Lower leg skin (tissue), 4 donors: Measurements from ENCODE around the gene PCYT2. TPM values are rescaled to one million over a fixed set of nuclear protein-coding genes. Genes with fewer than 3 reads are reported as not detected.

ENCODE experiments used
- DNase-seq, 2 donors: peaks; one replicate each; pipeline ENCODE4 v3.0.0-alpha.2; 2019; ENCODE audit warnings: low spot score in 2 of 2
- H3K4me3 ChIP-seq: fragments of 200-600 bp; sonication (generic); 2 replicates; pipeline ENCODE4 v1.5.1; 2017; ENCODE audit warnings: mild to moderate bottlenecking, low read depth; ENCODE audit not compliant: poor library complexity, severe bottlenecking
- CTCF ChIP-seq, 3 donors: fragments of 450-650 bp; IDR thresholded peaks; one replicate each; pipeline ENCODE4 v1.5.1; 2016; ENCODE audit warnings: antibody characterized with exemption in 3 of 3, mild to moderate bottlenecking in 3 of 3, moderate library complexity in 2 of 3
- POLR2A ChIP-seq, 2 donors: fragments of 450-650 bp; IDR thresholded peaks; one replicate each; pipeline ENCODE4 v1.6.1; 2016 to 2017; ENCODE audit warnings: antibody characterized with exemption in 2 of 2, mild to moderate bottlenecking in 1 of 2, moderate library complexity in 1 of 2
- WGBS, 2 donors: methylation state at CpG; one replicate each; pipeline ENCODE4 v1.1.5; 2018; 5-methylcytosine and 5-hydroxymethylcytosine counted together
- intact Hi-C: fragments of 100-400 bp; cut with DNase I; formaldehyde crosslinking; loops from one replicate; pipeline ENCODE4 v1.15.0; 2023; ENCODE audit warnings: low total_unique reads
- total RNA-seq, 4 donors: library from RNA; depleted of rRNA; stranded (reverse); fragments of >200 nt; gene quantifications; one replicate each; pipeline ENCODE4 v1.1.0, GENCODE V29; 2016

The PCYT2 gene
- total RNA-seq, 4 donors from 2014 or later = 16.2 to 37.0 (median 25.3) TPM

DNA sequence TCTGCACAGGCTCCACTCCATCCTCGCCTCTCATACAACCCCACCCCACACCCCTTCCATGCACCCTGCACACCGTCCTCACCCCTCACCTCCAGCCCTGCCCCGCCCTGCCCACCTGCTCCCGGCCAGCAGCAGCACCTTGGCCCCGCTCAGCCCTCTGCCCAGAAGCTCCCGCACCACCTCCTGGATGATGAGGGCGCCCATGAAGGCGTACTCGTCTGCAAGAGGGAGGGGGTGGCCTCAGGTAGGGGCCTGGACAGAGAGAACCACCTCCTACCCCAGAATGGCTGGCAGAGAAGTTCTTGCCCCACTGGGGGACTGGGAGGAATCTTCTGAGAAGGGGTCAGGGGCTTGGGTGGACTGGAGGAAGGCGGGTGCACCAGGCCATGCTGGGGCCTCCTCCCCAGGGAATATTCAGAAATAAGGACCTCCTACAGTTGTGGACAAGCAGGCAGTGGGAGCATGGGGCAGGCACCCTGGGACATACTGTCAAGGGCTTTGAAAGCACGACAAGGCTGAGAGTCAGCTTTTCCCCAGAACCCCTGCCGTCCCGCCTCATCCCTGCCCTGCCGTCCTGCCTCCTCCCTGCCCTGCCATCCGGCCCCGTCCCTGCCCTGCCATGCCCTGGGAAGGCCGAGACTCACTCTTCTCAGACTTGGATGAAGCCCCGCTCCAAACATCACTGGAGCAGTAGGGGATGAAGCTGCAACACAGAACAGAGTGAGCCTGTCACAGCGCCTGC is 46.7 kb upstream of the PCYT2 start:
- no peak for TF ChIP-seq CTCF (IDR thresholded peaks at IDR 0.05)
- TF ChIP-seq POLR2A (IDR thresholded peaks at IDR 0.05) = no peak
- WGBS, 2 donors = 84 to 86% methylated on average over 18 of the region's 19 CpGs
- intact Hi-C loops = no loop called here

GRCh38 chr17:81956607-81957589 is 45.7 kb upstream of the PCYT2 start:
- 84 to 85% methylated on average over 40 to 43 of the region's 45 CpGs for WGBS, 2 donors
- TF ChIP-seq CTCF (IDR thresholded peaks at IDR 0.05) = no peak
- TF ChIP-seq POLR2A (IDR thresholded peaks at IDR 0.05) = no peak
- H3K4me3 ChIP-seq = no peak overlapping the region
- DNase-seq = no peak
- intact Hi-C loops = no loop called here

More for the DNA sequence above, 46.7 kb upstream of the PCYT2 start:
- H3K4me3 ChIP-seq = no peak overlapping the region
- DNase-seq = no peak

GRCh38 chr17:81955756-81956544 is 44.8 kb upstream of the PCYT2 start:
- H3K4me3 ChIP-seq = no peak overlapping the region
- intact Hi-C loops = no loop called here
- TF ChIP-seq POLR2A (IDR thresholded peaks at IDR 0.05) (no peak), CTCF (IDR thresholded peaks at IDR 0.05) (no peak)
- no peak for DNase-seq
- 85 to 88% methylated on average over 11 of the region's 13 CpGs for WGBS, 2 donors

- H3K4me3 ChIP-seq = no peak overlapping the region
- WGBS, 2 donors = 92 to 95% methylated on average over 25 of the region's 26 CpGs
- intact Hi-C loops = no loop called here
- no peak for TF ChIP-seq POLR2A (IDR thresholded peaks at IDR 0.05)
- no peak for TF ChIP-seq CTCF (IDR thresholded peaks at IDR 0.05)
- no peak for DNase-seq
Measured at GRCh38 chr17:81955058-81955681, 44.0 kb upstream of the PCYT2 start.
